Stimulated activated CD8-positive, alpha-beta memory T cell treated with anti-CD3 and anti-CD28 coated beads, Interleukin-12 subunit alpha, Interleukin-12 subunit beta, amount 100 ng/mL, for 1 hour (primary cell): Measurements from ENCODE around the gene KIN.
"Not testable (repeated sequence)": the region's sequence is repeated elsewhere in the genome, so short reads cannot be mapped to it uniquely, and the experiment has no call there.

Experiments used
- DNase-seq: peaks from one replicate; pipeline ENCODE4 v3.0.0-alpha.2; 2020; ENCODE audit warnings: low read depth

KIN gene

DNA sequence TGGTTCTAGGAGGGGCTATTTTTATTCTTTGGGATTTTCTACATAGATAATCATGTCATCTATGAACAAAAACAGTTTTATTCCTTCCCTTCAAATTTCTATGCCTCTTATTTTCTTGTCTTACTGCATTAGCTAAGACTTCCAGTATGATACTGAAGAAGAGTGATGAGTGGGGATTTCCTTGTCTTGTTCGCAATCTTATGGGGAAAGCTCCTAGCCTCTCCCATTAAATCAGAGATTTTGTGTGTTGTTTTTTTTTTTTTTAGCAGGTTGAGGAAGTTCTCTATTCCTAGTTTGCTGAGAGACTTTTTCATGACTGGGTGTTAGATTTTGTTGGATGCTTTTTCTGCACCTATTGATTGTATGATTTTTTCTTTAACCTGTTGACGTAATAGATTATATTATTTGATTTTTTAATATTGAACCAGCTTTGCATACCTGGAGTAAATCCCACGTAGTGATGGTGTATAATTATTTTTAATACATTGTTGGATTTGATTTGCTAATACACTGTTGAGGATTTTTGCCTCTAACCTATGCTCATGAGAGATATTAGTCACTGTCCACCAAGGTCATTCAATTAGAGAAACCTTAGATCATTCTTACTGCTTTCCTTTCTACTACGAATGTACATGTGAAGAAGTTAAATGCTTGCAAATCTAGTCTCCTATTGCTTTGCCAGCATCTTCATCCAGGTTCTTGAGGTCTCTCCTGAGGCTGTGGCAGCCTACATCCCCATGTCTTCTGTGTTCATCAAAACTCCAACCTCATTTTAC lies 6.6 kb upstream of the KIN start:
- DNase-seq: no peak

DNA sequence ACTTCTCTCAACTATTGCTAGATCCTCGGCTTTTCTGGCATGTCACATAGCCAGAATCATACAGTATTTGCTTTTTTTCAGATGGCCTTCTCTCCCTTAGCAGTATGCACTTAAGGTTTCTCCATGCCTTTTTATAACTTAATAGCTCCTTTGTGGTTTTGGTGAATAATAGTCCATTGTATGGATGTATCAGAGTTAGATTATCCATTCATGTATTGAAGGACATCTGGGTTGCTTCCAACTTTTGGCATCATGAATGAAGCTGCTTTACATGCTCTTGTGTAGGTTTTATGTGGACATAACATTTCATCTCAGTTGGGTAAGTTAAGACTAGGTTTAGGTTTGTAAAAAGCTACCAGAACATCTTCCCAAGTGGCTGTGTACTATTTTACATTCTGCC lies 4.7 kb upstream of the KIN start:
- no peak for DNase-seq

DNA sequence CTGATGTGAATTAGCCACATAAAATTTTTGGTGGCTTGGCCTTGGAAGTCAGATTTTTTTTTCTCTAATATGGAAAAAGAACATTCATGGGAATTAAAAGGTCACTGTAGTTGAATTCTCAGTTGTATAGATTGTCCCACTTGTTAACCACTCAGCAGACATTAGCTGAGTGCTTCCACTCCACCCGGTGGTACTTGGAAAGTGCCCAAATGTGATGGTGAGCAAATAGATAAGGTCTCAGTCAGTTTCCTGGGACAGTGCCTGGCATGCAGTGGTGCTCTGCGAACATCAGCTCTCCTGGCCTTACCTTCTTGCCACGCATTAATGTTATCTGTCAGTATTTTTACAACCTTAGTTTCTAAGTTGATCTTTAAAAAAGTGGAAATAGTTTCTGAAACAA lies 1.6 kb upstream of the KIN start:
- no peak for DNase-seq

DNA sequence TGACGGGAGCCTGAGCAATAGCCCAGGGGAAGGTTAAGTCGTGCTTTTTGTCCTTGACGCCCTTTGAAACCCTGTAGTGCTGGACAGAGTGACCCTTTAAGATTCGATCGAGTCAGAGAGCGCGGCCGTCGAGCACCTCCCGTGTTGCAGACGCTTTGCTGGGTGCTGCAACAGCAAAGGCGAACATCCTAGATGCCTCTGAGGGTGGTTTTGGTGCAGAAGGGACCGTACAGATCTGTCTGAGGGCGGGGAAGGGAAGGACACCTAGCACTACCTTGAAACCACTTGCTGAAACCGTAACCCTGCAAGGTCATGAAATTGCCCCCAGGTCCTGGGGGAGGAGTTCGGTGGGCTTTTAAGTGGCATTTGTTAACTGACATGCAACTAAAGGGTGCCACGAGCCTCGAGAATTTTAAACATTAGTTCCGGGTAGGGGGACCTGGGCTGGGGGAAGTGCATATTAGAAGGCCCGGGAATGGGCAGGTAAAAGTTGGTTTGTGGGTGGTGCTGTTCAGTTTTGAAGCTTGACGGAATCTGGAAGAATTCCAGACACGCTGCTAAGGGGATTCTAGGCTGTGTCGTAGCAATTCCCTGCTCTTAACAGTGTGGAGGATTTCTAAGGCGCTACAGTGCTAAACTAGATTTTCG lies 970 bp upstream of the KIN start:
- DNase-seq: no peak

DNA sequence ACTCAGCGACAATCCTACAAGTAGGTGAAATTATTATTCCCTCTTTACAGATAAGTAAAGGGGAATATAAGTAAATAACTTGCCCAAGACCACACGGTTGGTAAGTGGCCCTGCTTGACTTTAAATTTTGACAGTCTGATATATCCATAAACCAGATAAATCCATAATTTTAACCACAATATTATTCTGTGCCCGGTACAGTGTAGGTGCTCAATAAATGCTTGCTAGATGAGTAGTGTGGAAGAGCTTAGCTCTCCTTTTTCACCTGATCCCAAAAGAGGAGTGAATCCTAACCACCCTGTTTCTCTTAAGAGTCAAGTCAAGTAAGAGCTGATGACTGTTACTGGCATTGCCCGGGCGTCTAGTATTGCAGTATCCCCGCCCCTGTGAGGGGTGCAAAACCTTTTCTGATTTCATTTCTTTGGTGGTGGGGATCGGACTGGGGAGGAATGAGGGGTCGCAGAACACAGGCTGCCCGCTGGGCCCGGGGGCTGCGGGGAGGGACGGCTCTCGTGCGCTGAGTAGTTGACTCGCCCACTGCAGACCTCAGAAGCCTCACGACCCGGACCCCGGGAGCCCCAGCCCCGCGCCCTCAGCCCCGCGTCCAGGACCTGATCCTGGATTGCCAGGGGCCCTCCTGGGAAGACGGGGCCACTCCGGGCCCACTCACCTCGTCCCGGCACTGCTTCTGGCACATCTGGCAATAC lies 490 bp downstream of the KIN start:
- DNase-seq: no peak

DNA sequence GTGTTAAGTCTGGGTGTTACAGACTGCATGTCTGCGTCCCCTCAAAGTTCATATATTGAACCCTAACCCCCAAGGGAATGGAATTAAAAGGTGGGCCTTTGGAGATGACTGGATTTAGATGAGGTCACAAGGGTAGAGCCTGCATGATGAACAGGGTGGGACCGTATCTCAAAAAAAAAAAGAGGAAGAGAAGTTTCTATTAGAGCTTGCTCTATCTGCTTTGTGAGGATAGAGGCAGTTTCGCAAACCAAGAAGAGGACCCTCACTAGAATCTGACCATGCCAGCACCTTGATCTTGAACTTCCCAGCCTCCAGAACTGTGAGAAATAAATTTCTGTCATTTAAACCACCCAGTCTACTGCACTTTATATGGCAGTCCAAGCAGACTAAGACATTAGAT lies 1.4 kb downstream of the KIN start:
- no peak for DNase-seq

DNA sequence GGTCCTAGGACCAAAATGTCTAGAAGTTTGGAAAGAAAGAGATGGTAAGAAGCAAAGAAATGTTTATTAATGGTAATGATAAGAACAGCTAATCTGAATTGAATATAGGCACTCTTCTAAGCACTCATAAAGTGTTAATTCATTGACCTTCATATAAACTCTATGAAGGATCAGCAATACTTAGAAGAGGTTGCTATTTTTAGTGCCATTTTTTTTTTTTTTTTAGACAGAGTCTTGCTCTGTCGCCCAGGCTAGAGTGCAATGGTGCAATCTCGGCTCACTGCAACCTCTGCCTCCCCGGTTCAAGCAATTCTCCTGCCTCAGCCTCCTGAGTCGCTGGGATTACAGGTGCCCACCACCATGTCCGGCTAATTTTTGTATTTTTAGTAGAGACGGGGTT lies 5.6 kb downstream of the KIN start:
- DNase-seq: not testable (repeated sequence)

DNA sequence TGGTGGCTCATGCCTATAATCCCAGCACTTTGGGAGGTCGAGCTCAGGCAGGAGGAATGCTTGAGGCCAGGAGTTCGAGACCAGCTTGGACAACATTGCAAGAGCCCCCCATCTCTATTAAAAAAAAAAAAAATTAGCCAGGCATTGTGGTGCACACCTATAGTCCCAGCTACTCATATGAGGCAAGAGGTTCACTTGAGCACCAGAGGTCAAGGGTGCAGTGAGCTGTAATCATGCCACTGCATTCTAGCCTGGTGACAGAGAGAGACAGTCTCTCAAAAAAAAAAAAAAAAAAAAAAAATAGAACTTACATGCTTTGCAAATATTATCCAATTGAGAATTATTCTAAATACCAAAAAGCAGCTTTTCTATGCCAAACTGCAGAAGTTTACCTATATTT lies 11.0 kb downstream of the KIN start:
- no peak for DNase-seq

DNA sequence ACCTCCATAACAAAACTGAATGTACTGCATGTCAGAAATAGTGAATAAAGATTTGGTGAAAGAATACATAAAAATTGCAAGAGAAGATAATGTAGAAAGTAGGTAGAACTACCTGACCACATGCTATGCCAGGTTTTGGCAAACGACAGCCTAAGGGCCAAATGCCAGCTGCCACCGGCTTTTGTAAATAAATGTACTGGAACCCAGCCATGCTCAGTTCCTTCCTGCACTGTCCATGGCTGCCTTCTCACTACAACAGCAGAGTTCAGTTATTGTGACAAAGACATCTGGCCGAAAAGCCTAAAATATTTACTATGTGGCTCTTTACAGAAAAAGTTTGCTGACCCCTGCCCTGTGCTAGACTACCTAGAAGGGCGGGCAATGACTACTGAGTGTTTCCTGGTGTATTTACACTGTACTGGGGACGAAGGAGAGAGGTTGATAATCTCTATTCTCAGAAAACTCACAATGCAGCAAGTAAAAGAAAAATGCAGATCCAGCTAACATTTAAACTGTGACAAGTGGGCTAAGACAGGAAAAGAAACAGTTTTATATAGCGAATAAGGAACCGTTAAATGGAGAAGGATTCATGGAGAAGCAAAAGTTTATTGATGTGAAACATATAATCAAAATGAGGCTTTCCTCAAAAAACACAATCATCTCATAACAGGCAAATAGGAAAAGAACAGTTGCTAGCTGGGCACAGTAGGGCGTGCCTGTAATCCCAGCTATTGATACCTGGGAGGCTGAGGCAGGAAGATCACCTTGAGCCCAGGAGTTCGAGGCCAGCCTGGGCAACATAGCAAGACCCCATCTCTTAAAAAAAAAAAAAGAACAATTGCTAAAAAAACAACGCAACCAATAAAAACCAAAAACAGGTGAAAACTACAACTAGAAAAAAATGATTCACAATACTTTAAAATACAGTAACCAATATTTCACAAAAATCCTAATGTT lies 13.7 kb downstream of the KIN start:
- DNase-seq: no peak

DNA sequence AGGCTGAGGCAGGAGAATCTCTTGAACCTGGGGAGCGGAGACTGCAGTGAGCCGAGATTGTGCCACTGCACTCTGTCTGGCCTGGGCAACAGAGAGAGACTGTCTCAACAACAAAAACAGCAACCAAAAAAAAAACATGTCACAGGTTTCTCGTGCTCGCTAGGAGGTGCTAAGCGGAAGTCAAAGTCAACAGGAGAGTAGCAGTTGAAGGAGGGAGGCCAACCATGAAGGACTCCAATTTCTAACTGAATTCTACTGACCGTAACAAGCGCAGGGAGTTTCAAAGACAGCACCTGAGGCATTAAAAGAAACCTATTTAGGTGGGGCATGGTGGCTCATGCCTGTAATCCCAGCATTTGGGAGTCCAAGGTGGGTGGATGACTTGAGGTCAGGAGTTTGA lies 19.4 kb downstream of the KIN start:
- no peak for DNase-seq

DNA sequence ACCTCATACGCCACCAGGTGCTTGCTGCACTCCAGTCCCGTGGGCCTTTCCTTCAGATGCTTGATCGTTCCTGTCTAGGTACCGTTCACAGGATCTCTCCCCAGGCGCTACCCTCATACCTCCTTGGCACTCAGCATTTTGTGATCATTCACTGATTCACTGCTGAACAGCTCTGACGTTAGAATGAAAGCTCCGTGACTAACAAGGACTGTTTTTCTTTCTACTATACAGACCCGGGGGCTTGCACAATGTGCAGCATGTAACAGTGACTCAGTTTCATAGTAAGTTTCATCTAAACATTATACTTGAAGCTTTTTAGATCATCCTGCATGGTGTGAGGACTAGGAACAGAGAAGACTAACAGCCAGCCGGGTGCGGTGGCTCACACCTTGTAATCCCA lies 20.6 kb downstream of the KIN start:
- no peak for DNase-seq

DNA sequence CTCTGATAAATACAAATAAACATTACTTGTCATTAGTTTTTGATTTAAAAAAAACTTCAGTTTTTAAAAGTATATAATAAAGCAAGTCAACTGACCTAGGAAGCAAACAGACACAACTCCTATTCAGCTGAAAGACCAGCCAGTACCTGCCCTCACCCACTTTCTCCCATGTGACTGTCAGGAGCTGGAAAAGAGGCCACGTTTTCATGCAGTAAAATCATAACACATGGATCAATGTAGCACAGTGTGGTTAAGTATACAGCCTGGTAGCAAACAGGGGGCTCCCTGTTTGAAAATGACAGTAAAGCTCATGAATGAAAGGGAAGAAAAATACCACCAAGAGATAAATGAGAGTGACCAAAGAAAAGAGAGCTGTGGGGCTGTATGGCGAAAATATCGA lies 21.6 kb downstream of the KIN start:
- no peak for DNase-seq

DNA sequence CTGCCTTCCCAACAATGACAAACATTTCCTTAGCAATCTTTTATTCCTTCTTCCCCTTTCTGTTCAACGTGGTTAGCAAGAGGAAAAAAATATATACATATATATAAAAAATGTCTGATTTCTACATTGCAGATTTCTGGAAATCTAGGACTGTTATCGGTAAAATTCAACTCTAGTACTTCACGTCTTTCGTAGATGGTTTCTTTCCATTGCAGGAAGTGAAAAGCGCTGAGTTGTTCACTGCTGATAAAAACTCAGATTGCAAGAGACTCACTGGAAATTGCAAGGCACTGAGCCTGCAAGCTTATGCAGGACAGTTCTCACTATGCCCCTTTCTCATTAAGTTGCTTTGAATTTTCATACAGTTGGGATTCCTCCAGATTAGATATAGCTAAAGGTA lies 23.9 kb downstream of the KIN start:
- DNase-seq: no peak

DNA sequence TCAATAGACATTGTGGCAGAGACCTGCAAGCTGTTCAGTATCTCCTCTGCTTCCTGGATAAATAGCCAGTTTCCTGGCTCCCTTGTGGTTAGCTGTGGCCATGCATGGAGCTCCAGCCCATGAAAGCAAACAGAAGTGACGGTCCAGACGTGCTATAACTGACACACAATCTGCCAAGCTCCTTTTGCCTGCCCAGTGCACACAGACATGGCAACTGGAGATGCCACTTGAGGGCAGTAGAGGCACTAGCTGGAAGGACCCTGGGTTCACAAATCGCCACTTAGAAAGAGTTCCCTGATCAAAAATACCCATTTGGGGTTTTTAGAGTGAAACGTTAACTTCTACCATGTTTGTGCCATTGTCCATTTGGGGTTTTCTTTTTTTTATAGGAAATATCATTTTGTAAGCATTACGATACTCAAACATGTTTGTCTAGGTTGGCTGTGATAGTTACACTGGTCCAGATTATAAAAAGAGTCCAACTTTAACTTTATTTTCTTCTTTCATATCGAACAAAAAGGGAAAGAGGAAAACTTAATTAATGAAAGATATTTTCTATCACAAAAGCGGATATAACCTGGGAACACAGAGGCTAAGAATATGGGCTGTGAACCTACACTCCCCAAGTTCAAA lies 31.3 kb downstream of the KIN start:
- no peak for DNase-seq

DNA sequence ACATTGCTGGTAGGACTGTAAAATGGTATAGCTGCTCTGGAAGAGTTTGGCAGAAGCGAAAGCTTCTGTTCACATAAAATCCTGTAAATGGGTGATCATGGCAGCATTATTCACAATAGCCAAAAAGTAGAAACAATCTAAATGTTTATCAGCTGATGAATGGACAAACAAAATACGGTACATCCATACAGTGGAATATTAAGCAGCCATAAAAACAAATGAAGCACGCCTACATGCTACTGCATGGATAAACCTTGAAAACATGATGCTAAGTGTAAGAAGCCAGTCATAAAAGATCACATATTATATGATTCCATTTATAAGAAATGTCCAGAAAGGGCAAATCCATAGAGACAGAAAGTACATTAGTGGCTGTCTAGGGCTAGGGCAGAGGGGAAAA lies 32.7 kb downstream of the KIN start:
- no peak for DNase-seq

DNA sequence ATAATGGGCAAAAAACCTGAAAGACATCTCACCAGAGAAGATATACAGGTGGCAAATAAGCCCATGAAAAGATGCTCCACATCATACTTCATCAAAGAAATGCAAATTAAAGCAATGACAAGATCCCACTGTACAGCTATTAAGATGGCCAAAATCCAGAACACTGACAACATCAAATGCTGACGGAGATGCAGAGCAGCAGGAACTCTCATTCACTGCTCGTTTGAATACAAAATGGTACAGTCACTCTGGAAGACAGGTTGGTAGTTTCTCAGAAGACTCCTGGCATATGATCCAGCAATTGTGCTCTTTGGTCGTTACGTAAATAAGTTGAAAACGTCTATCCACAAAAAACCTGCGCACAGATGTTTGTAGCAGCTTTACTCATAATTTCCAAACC lies 35.5 kb downstream of the KIN start:
- no peak for DNase-seq

DNA sequence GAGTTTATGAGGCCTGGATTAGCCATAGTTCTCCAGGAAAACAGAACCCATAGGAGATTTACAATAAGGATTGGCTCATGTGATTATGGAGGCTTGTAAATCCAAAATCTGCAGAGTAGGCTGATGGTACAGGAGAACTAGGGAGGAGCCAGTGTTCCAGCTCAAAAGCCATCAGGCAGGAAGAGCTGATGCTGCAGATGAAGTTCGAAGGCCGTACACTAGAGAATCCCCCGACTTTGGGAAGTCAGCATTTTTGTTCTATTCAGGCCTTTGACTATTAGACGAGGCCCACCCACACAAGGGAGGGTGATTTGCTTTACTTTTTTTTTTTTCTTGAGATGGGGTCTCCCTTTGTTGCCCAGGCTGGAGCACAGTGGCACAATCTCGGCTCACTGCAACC lies 37.6 kb downstream of the KIN start:
- no peak for DNase-seq

DNA sequence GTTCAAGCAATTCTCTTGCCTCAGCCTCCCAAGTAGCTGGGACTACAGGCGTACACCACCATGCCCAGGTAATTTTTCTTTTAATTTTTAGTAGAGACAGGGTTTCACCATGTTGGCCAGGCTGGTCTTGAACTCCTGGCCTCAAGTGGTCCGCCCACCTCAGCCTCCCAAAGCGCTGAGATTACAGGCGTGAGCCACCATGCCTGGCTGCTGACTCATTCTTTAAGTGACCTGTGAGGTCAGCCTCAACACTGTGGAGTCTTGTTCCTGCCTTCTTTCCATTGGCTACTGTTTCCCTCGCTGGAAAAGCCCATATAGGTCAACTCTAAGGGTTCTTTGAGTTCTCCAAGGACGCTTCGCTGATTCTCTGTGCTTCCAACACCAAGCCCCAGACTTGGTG lies 39.2 kb downstream of the KIN start:
- not testable (repeated sequence) for DNase-seq

DNA sequence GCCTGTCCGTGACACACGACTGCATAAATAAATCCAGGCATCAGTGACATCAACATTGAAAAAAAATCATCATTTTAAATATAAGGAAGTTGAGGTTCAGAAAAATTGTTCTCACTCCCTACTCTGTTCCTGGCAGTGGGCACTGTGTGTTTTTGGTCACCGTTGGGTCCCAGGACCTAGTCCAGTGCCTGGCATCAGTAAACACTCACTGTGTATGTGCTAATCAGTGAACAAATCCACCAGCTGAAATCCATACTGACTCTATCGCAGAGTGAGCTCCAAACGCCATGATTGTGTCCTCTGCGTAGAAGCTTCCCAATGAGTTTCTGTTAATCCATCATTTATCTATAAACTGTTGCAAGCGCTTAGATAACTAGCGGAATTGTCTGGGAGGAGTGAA lies 43.5 kb downstream of the KIN start:
- DNase-seq: no peak

DNA sequence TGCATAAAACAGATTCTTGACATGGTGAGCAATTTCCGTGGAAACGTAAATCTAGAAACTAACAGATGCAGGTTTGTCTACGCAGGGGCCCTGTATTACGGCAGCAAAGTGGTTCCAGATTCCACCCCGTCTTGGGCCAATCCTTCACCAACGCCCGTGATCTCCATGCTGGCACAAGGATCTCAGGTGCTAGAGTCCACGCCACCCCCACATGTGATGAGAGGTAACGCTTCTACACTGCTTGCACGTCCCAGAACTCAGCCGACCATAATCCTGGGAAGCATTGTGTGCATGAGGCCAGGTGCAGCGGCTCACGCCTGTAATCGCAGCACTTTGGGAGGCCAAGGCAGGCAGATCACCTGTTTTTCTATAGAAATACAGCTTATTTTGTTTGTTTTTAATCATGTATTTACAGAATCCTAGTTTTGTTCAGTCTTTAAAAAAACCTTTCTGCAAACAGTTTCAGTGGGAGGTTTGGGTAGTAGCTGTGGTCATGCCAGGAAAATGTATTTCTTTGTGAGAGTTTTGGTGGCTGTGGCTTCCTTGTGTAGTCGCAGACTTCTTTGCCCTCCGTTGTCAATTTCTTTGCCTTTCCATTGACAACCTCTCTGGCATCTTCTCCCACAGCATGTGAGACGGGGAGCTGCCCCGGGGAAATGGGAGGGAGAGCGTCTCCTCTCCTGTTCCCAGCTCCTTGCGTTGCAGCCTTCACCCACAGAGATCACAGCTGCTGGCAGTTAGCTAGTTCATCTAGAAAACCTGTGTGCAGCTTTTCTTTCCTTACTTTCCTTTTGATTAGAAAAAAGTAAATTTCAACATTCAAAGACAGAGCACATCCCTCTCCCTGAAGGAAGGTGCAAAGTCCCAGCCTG lies 49.0 kb downstream of the KIN start:
- DNase-seq: no peak

DNA sequence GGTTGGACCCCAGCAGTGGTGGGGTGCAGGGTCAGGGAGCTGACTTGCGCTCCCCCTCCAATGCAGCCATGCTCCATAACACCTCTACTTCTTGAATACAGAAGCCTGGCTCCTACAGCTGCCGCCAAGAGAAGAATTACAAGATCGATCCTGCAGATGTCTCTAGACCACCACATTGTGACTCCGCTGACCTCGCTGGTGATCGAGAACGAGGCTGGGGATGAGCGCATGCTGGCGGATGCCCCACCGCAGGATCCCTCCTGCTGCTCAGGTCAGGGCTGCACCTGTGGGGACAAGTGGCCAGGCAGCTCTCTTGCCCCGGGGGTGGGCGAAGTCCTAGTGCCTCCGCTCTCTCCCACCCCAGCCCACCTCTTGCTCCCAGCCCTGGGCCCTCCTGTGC lies 53.0 kb downstream of the KIN start:
- DNase-seq: no peak
